Midbrain (tissue), 1 donor: ENCODE results near the gene COL18A1.

Experiments used
- DNase-seq: peaks from one replicate; lab custom pipeline; 2025; lab: John Stamatoyannopoulos, UW

Gene COL18A1

DNA sequence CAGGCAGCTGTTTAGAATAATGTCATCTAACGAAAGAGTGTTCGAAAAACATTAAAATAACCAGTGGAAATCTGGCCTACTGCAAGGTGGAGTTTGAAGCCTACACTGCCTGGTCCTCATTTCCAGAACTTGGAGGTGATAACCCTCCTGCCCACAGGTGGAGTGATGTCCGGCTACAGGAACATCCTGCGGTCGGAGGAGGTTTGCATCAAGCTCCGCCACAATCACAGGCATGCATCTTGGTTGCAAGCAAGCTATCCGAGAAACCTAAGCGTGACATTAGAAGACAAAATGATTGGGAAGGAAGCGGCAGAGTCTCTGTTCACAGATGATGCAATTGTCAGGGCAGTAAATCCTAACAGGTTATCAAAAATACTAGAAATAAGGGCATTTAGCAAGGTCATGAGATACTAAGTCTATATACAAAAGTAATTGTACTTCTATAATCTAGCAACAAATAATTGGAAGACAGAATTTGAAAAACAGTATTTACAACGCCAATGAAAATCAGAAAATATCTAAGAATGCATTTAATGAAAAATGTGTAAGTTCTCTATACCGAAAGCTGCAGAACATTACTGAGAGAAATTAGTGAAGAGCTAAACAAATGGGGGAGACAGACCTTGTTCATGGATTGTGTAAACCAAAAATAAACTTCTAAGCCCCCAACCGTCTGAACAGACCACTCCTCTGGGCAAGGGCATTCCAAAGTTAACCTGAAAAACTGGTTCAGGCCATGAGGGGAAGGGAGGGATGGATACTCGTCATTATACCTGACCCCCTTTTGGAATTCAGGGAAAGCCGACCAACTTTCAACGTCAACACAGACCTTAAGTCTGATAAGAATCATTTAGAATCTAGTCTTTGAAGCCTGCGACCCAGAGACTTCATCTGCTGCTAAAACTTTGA is 141.9 kb downstream of the COL18A1 start:
- no peak for DNase-seq

DNA sequence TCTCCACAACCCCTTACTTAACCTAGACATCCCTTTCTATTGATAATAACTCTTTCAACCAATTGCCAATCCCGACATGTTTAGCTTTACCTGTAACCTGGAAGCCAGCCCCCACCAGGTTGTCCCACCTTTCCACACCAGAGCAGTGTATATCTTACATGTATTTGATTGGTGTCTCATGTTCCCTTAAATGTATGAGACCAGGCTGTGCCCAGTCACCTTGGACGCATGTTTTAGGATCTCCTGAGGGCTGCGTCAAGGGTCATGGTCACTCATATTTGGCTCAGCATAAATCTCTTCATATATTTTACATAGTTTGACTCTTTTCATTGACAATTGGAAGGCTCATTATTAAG is 142.6 kb downstream of the COL18A1 start:
- no peak for DNase-seq

DNA sequence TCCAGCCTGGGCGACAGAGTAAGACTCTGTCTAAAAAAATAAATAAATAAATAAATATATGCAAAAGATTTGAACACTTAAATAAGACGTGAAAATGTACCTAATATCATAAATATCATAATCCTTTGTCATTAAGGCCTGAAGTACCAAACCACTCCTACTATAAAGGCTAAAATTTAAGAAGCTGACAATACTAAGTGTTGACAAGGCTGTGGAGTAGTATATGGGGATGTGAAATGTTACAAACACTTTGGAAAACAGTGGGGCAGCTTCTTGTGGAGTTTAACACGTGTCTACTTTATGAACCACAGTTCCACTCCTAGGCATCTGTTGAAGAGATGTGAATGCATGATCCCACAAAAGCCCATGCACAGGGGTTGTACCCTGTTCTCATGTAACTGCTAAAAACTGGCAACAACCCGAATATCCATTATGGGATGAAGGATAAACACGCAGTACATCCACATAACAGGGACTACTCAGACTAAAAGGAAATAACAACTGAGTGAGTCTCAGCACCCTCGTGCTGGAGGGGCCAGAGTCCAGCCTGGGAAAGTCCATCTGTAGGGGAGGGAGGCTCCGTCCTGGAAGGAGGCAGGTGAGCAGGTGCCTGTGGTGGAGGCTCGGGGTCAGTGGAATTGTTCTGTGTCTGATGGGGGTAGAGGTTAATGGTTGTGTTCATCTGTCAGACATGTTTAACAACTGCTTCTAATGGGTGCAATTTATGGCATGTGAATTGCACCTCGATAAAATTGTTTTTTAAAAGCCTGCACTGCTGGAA is 143.9 kb downstream of the COL18A1 start:
- DNase-seq = no peak

DNA sequence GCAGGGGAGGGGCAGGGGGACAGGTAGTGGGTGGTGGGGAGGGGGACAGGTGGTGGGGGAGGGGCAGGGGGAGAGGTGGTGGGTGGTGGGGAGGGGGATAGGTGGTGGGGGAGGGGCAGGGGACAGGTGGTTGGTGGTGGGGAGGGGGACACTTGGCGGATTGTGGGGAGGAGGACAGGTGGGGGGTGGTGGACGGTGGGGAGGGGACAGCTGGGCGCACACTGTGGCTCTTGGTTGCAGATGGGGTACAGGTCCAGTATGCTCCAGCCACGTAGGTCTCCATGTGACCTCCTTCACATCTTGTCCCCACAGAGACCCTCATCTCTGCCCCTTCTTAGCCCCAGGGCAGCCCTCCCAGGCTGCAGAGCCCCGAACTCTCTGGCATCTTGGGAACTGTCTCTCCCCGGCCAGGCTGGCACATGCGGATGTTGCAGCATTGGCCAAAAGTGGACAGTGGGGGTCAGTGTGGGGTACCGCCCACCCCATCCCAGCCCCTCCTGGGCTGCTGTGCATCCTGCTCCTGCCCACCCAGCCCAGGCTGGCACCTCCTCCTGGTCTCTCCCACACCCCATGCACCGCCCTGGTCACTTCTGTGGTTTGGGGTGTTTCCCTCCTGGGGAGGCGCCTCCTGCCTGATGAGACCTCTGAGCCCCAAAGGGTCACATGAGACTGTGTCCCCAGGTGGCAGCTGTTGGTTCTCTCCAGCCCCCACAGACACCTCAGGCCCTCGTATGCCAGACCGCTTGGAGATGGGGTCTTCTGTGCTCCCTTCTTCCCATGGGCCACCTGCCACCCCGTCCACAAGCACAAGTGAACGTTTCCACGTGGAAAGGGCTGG is 144.9 kb downstream of the COL18A1 start:
- DNase-seq = no peak

DNA sequence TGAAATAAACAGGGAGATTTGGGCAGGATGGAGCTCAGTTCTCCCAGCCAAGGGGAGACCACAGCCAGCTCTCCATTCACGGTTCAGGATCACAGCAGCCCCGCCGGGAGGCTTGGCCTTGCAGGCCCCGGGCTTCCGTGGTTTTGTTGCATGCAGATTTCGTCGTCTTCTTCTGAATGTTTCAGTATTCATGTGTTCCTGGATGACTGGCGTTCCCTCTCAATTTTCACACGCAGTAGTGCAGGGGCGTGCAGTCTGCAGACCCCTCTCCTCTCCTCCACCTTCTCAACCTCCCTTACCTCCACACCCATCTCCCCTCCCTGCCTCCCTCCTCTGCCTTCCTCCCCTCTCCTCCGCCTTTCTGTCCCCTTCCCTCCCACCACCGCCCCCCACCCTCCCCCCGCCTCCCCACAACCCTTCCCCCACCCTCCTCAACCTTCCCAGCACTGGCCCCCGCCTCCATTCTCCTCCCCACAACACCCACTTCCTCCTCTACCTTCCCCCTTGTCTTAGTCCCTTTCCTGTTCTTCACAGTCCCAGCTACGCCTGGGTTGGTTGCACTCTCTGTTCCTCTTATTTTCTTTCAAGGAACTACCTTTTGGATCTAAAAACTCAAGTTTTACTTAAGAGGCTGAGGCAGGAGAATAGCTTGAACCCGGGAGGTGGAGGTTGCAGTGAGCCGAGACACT is 145.7 kb downstream of the COL18A1 start:
- peak; percentile 37 for DNase-seq

DNA sequence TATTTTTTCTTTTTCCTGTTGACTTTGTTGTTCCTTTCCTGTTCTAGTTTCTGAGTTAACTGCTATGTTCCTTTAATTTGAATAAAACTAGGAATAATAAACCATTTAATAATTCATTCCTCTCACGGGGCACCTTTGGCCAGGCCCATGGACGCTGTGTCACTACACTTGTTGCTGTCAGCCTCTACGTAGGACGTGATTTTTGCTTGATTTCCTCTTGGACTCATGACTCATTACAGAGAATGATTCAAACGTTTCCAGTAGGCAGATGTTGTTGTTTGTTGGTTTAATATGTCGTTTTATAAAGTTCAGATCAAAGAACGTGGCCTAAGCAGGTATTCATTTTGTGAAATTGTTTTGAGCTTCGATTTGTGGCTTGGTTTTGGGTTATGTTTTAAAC is 146.4 kb downstream of the COL18A1 start:
- DNase-seq = no peak

DNA sequence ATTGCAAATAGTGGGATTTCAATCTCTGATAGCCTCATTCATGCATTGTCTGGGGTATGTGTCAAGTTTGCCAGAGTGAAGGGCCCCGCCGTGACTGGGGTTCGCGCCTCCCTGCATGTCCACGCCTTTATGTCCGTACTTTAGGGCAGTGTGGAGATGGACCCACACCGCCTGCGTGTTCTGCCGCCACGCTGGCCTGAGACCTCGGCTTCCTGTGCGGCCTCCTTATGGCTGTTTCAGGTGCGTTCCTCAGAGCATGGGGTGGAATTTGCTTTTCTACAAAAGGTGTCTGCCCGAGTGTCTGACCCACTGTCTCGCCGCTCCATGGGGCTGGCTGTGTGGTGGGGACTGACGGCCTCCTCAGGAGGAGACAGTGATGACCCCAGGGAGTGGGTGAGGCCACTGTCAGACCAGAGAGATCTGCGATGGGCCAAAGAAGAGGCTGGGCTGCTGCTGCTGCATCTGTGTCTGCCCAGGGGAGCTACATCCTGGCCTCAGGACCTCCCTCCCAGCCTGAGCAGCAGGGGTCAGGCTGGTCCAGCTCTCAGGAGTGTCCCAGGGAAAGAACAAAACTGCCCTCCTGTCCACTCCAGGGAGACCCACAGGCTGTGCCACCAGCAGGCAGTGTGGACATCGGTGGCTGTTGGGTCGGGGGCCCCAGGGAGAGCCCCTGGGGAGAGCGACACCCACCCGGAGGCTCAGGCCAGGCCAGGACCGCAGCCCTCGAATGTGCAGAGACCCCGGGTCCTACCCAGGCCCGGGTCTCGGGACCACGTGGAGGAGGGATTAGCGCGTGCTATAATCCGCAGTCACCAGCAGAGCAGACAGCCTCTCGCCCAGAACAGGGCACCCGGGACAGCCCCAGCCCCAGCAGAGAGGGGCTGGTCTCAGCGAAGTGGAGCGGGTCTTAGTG is 147.1 kb downstream of the COL18A1 start:
- no peak for DNase-seq

DNA sequence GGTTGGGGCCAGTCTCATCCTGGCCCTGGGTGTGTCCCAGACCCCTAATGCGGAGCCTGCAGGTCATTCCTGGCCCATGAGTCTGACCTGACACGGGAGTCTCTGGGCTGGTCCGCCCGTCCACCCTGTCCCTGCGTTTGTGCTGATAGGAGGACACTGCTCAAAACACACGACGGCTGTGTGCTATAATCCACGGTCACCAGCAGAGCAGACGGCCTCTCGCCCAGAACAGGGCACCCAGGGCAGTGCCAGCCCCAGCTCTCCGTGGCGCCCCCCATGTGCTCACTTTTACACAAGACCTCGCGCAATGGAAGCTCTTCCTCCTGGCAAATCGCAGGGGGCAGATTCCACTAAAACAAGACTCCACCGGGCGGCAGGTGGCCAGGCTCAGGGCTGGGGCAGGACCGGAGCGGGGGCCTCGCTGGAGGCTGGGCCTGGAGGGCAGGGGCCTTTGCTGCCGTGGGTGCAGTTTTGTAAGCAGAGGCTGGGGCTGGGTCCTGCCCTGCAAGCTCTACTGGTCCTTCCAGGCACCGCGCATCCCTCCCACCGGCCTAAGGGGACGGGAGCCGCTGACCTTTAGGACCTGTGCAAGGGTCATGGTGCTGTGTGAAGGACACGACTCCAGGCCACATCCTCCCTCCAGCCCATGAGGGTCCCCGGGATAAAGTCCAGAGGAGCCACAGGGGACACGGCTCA is 147.9 kb downstream of the COL18A1 start:
- DNase-seq = no peak

DNA sequence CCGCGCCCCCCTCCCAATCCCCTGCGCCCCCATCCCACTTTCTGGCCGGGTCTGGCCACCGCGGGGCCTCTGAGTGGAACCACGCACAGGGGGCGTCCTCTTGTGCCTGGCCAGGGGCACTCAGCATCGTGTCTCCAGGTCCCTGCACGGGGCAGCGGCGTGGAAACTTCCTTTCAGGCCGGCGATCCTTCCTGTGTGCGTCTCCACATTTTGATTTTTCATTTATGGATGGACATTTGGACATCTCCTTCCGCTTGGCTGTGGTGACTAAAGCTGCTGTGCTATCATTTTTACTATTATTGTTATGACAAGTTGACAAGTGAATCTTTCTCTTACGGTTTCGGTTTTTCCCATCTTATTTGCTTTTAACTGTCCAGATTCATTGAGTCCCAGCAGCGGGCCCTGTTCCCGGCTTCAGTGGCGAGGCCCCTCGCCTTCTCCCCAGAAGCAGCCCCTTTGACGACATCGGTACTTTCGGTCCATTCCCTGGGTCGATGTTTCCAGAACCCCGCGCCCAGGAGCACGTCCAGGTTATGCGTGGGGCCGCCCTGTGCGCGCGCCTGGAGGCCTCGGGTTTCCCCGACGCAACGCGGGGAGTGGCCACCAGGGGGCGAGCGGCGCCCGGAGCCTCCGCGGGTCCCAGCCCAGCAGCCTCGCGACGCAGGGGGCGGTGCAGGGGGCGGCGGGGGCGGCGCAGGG is 149.7 kb downstream of the COL18A1 start:
- DNase-seq = peak; percentile 86

DNA sequence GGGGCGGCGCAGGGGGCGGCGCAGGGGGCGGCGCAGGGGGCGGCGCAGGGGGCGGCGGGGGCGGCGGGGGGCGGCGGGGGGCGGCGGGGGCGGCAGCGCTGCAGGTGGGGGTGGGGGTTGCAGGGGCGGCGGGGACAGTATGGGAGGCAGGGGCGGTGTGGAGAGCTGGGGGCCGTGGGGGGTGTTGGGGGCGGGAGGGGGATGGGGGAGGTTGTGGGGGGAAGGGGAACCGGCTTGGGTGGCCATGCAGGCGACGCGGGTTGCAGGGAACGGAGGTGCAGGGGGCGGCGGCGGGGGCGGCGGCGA is 150.2 kb downstream of the COL18A1 start:
- DNase-seq = no peak

DNA sequence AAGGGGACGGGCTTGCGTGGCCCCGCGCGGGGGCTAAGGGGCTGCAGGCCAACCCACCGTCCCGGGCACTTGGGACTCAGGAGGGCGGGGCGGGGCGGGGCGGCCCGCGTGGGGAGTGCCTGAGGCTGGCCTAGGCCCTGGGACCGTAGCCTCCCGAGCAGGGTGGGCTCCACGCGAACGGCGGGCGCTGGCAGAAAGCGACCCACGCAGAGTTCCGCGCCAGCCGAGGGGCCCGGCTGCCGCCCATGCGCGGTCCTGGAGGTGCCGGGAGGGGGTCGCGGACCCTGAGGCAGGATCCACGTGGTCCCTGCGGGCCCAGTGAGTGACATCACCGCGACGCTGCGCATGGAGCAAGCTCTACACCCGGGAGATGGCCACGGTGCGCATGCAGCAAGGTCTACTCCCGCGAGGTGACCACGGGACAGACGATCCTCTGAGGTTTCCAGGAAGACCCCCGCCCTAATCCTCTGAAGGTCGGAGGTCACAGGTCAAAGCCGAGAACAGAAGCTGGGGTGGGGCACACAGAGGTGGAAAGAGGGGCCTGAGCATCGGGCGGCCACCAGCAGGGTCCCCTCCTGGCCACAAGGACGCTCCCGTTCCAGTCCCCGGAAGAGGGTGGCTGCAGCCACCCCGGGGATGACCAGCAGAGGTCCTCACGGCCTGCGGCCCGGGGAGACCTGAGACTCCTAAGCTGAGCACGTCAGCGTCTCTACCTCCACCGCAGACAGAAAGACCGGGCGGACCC is 150.8 kb downstream of the COL18A1 start:
- DNase-seq = peak; percentile 60

DNA sequence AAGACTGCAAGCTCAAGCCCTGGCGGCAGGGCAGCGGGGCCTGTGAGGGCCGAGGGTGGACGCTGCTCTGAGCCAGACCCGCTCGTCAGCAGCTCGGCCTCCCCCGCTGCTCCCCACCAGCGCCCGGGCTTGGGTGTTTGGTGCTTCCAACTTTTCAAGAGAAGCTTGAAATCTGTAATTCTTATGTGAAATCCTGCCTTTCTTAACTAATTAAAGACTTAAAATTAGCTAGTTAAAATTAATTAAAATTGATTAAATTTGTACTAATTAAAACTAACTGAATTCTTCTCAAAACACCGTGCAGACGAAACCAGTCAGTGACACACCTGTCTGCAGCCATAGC is 151.3 kb downstream of the COL18A1 start:
- DNase-seq = no peak

DNA sequence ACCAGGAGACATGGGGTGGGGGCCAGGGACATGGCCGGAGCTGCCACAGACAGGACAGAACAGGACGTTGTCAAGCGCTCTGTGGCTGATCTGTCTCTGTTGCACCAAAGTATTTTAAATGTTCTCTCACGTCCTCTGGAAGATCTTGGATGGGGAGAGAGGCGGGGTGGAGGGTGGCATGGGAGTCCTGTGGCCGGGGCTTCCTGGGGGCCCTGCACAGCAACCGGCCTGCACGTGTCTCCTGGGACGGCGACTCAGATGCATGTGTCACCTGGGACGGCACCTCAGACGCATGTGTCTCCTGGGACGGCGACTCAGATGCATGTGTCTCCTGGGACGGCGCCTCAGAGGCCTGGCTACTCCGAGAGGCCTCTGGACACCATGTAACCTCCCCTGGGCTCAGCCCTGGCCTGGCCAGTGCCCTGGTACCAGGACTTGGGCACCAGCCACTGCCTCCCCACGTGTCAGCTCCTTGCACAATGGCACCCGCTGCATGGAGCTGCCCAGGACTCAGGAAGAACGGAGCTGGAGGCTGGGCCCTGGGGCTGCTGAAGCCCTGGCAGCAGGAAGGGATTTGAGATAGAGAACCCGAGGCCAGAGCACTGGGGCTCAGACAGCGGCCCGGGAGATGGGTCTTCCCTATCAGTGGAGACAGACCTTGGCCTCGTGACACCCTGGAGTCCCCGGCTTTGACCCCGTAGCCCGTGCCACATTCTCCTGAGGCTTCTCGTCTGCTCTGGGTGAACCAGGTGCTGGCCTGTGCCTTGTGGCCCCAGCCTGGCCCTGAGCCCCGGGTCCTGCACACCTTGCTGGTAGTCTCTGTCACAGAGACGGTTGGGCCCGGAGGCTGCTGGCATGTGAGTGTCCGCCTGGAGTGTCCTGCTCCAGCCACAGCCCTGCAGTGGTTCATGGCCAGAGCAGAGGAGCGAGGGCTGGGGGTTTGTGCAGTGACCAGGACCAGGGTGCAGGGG is 152.0 kb downstream of the COL18A1 start:
- DNase-seq = peak; percentile 48

DNA sequence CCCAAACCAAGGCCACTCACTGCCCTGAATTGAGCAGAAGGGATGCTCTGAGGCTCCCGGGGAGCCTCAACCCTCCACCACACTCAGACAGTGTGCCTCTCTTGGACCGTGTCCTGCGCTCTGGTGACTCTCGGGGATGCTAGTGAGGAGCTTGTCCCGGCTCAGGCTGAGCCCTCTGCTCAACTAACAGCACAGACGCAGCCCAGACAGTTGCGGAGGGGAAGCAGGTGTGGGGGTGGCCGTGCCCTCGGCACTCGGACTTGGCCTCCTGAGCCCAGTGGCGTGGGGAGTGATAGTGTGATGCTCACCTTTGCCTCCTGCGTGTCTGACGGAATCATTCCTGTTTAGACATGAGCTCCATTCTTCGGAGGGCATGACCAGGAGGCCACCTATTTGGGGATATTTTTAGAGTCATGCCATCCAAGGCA is 152.7 kb downstream of the COL18A1 start:
- DNase-seq = no peak

DNA sequence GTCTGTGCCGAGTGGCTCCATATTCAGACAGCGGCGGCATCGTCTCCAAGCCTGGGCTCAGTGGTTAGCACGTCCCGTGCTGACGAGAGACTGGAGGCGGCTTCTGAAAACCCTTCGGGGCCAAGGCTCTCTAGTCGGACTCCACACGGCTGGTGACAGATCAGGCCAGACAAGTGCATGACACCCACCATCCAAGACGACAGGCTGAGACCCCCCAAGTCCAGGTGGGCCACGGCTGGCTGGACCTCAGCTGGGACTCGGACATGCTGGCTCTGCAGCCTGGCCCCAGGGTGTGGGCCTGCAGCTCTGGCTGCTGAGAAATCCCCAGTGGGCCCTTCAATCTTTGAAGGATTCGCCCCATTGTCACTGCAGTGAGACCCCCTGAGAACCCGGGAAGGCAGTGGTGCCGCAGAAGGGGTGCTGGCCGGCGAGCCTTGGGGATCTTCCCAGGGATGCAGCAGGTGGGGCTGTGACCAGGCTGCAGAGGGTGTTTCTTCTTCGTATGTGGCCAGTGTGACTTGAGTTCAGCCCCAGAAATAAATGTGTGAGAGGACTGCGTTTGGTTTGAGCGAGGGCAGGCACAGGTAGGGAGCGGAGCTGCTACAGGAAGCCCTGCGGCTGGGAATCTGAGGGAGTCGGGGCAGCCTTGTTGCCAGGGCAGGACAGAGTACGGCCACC is 153.2 kb downstream of the COL18A1 start:
- no peak for DNase-seq

DNA sequence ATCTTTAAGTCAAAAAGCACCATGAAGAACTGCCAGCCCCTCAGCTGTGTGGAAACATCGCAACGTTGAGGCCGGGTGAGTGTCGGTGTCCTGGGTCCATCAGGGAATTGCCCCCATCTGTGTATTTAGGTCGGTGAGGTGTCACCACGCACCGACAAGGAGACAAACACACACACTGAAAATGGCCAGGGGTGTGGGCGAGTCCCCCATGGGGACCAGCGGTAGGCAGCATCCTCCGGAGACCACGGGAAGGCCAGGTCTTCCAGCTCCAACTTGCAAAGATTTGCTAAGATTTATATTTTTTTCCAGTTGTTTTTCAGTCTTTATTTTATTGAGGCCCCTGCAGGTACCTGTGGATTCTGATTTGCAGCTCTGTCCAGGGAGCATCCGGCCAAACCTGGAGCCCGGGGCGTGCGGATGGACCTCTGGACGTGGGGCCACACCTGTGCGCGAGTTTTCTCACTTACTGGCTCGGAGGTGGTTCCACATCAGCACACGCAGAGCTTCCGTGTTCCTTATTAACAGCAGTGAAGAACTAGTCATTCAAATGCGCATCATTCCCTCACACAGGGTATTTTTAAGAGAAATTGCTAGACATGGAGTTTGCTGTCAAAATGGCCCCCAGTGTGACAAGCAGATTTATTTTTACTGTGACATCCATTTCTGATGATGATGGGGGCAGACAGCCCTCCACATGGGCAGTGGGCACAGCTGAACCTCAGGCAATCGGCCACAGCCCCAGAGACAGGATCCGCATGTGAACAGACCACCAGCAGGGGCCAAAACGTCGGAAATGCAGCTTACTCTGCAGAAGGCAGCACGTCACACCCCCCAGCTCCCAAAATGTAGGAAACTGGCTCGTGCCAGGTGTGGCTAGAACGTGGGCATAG is 154.5 kb downstream of the COL18A1 start:
- no peak for DNase-seq
